Duodenal mucosa (tissue), 2 donors: ENCODE measurements around the gene CEL.

ENCODE experiments used
- H3K27ac ChIP-seq: one replicate; pipeline ENCODE4 v1.7.0; 2013; ENCODE audit warnings: low read depth, low read length
- H3K27me3 ChIP-seq, 2 donors: one replicate each; pipeline ENCODE4 v1.7.0; 2013; ENCODE audit warnings: low read length in 2 of 2, control low read depth in 1 of 2; ENCODE audit not compliant: insufficient read depth in 2 of 2, control insufficient read depth in 1 of 2
- H3K36me3 ChIP-seq, 2 donors: one replicate each; pipeline ENCODE4 v1.7.0; 2013; ENCODE audit warnings: low read length in 2 of 2, control low read depth in 1 of 2; ENCODE audit not compliant: insufficient read depth in 2 of 2, control insufficient read depth in 1 of 2
- H3K4me1 ChIP-seq, 2 donors: one replicate each; pipeline ENCODE4 v1.7.0; 2013; ENCODE audit warnings: low read length in 2 of 2, control low read depth in 1 of 2; ENCODE audit not compliant: insufficient read depth in 2 of 2, control insufficient read depth in 1 of 2
- H3K4me3 ChIP-seq, 2 donors: one replicate each; pipeline ENCODE4 v1.7.0; 2013; ENCODE audit warnings: low read length in 2 of 2, low read depth in 1 of 2
- H3K9ac ChIP-seq, 2 donors: one replicate each; pipeline ENCODE4 v1.7.0; 2013; ENCODE audit warnings: low read length in 2 of 2, low read depth in 1 of 2
- H3K9me3 ChIP-seq, 2 donors: one replicate each; pipeline ENCODE4 v1.7.0; 2013; ENCODE audit warnings: low read length in 2 of 2, control low read depth in 1 of 2; ENCODE audit not compliant: control insufficient read depth in 1 of 2

Gene CEL

GRCh38 chr9:133117271-133118178 is 55.7 kb downstream of the CEL start:
- H3K27ac ChIP-seq, result no peak overlapping the region
- no peaks in the 10 kb centered on the region for H3K27me3 ChIP-seq
- H3K9me3 ChIP-seq, result no peaks in the 10 kb centered on the region
- H3K4me3 ChIP-seq, result no peak overlapping the region
- peak overlapping the region in 1 of 2 donors; percentile 20 for H3K9ac ChIP-seq
- peaks cover 85 to 89% of the 10 kb centered on the region in 2 donors for H3K4me1 ChIP-seq
- peaks cover 0 to under 1% of the 10 kb centered on the region in 2 donors for H3K36me3 ChIP-seq

DNA sequence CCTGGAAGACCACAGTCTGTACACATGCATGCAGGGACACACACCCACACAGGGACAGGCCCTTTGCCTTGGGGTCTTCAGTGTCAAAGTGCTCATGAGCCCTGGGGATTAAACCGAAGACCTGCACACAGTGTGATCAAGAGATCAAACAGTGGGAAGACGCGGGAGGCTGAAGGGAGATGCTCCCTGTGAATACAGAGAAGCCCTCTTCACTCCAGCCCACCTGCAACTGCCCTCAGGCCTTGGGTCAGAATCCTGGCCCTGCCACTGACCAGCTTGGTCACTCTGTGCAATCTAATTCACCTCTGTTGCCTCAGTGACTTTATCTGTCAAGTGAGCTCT is 56.4 kb downstream of the CEL start:
- Histone ChIP-seq H3K36me3 (no peaks in the 10 kb centered on the region), H3K27me3 (no peaks in the 10 kb centered on the region), H3K9ac (no peak overlapping the region), H3K27ac (no peak overlapping the region), H3K9me3 (no peaks in the 10 kb centered on the region), H3K4me3 (no peak overlapping the region), H3K4me1 (peaks cover 86 to 89% of the 10 kb centered on the region in 2 donors)

- H3K27ac ChIP-seq, result no peak overlapping the region
- H3K4me3 ChIP-seq, result no peak overlapping the region
- H3K27me3 ChIP-seq, result no peaks in the 10 kb centered on the region
- peaks cover 86 to 89% of the 10 kb centered on the region in 2 donors for H3K4me1 ChIP-seq
- H3K9me3 ChIP-seq, result no peaks in the 10 kb centered on the region
- peak overlapping the region in 1 of 2 donors; percentile 25 for H3K9ac ChIP-seq
- no peaks in the 10 kb centered on the region for H3K36me3 ChIP-seq
Measured at GRCh38 chr9:133118568-133118967, 56.8 kb downstream of the CEL start.

DNA sequence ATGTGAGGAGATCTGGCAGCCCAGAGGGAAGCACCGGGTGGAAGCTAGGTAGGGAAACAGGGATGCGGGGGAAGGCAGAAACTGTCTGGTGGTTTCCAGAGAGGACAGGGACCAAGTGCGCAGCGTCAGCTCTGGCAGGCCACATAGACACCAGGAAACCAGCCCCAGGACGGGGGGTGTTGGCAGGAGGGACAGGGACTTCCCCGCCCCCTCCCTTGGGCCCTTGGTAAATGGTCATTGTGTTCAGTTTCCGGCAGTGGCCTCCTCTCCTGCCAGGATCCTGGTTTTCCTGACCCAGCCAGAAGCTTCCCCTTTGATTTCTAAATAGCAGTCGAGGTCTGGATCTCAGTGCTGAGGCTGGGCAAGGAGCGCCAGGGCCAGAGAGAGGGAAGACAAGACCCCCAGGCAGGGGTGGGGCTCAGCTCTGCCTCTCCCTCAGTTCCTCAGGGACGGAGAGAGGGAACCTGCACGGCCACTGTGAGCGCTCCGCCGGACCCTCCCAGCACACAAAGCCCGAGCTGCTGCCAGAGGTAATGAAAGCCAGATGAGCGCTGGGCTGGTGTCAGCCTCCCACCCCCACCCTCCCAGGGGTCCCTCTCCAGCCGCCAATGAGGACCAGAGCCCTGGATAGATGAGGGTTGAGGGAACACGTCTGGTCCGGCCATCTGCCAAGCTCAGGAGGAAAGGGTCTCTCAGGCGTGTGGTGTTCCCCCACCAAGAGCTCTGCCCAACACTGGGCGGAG is 57.5 kb downstream of the CEL start:
- Histone ChIP-seq H3K9ac (peak overlapping the region; percentile 59 to 70), H3K4me1 (peaks cover 81 to 87% of the 10 kb centered on the region in 2 donors), H3K36me3 (no peaks in the 10 kb centered on the region), H3K9me3 (no peaks in the 10 kb centered on the region), H3K4me3 (peak overlapping the region; percentile 62 to 83), H3K27ac (peak overlapping the region; percentile 52), H3K27me3 (no peaks in the 10 kb centered on the region)

DNA sequence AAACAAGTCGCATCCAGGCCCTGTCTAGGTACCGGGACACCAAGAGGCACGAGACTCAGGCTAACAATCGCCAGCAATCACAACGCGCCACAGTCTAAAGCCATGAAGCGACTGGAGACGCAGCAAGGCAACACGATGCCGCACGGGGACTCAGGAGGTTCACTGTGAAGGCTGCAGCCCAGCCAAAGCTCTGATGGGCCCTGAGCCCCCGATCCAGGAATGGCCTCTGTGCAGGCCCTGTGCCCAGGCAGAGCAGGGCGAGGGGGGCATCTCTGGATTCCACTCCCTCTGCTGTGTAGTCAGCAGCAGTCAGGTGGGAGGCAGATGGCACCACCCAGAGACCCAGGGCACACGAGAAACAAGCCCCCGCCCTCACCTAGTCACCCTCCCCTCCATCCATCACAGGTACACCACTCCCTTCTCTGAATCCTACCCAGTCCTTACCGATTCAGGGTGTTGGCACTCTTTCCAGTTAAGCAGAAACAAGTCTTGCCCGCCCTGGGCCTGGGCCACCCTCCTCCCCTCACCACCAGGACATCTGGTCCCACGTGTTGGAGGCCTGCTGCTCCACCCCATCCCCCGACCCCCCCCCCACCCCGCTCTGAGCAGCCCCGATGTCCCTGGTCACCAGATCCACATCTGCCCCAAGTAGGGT is 58.2 kb downstream of the CEL start:
- peaks cover 78 to 87% of the 10 kb centered on the region in 2 donors for H3K4me1 ChIP-seq
- H3K27me3 ChIP-seq, result no peaks in the 10 kb centered on the region
- no peaks in the 10 kb centered on the region for H3K36me3 ChIP-seq
- no peaks in the 10 kb centered on the region for H3K9me3 ChIP-seq
- H3K27ac ChIP-seq, result peak overlapping the region; percentile 52
- peak overlapping the region; percentile 82 to 83 for H3K4me3 ChIP-seq
- peak overlapping the region; percentile 87 to 93 for H3K9ac ChIP-seq

- Histone ChIP-seq H3K27ac (peak overlapping the region; percentile 73), H3K9ac (peak overlapping the region; percentile 87 to 93), H3K4me3 (peak overlapping the region; percentile 82 to 83), H3K27me3 (no peaks in the 10 kb centered on the region), H3K9me3 (no peaks in the 10 kb centered on the region), H3K36me3 (no peaks in the 10 kb centered on the region), H3K4me1 (peaks cover 71 to 87% of the 10 kb centered on the region in 2 donors)
Measured at GRCh38 chr9:133120501-133121197, 58.9 kb downstream of the CEL start.
